ENCODE measurements around the gene RBBP8.

- TF ChIP-seq POU2F2 (IDR thresholded peaks at IDR 0.05; ENCODE audit: low read depth, low read length) (no peak), POLR2AphosphoS5 (IDR thresholded peaks at IDR 0.05; ENCODE audit: low read depth, low read length) (no peak)
These were observed 49.3 kb upstream of the RBBP8 start for GRCh38 chr18:22883827-22884226.
